HL-60 (cell line): ENCODE results near the gene IER2.

ENCODE experiments used
- DNase-seq, 2 experiments: peaks; one replicate each; pipeline ENCODE4 v3.0.0-alpha.2; 2010 to 2020; ENCODE audit warnings: low read depth in 1 of 2, low spot score in 1 of 2
- H3K27ac ChIP-seq: fragments of 250-450 bp; sonication (Bioruptor Pico); replicated peaks from 2 replicates; pipeline ENCODE4 v1.5.1; 2020; ENCODE audit warnings: mild to moderate bottlenecking, moderate library complexity
- H3K27me3 ChIP-seq: fragments of 250-450 bp; sonication (Bioruptor Pico); 2 replicates; pipeline ENCODE4 v1.5.1; 2021; ENCODE audit warnings: mild to moderate bottlenecking, moderate library complexity; ENCODE audit not compliant: insufficient read depth, poor library complexity, severe bottlenecking
- H3K4me3 ChIP-seq: replicated peaks from 2 replicates; pipeline ENCODE4 v1.5.1; 2011; ENCODE audit warnings: mild to moderate bottlenecking, control low read depth, low read length; ENCODE audit not compliant: insufficient read depth
- CTCF ChIP-seq: IDR thresholded peaks from one replicate; pipeline ENCODE4 v1.5.1; 2011; ENCODE audit warnings: low read length, control low read depth, inconsistent platforms; ENCODE audit not compliant: insufficient read depth
- GABPA ChIP-seq: IDR thresholded peaks from 2 replicates; pipeline ENCODE4 v1.6.1; 2012; ENCODE audit warnings: low read depth
- POLR2AphosphoS5 ChIP-seq: IDR thresholded peaks from 2 replicates; pipeline ENCODE4 v1.6.1; 2012; ENCODE audit warnings: low read depth
- REST ChIP-seq: IDR thresholded peaks from 2 replicates; pipeline ENCODE4 v1.6.1; 2012; ENCODE audit warnings: low read depth; ENCODE audit not compliant: insufficient replicate concordance
- SPI1 ChIP-seq: IDR thresholded peaks from 2 replicates; pipeline ENCODE4 v1.6.1; 2012; ENCODE audit warnings: low read depth, mild to moderate bottlenecking, borderline replicate concordance

IER2 gene

GRCh38 chr19:13116282-13117175 lies 33.7 kb upstream of the IER2 start, which contains the start of gene TRMT1:
TRMT1 (minus strand) TSS chr19:13116740; CDS start chr19:13116399, 341 bp downstream.
- H3K4me3 ChIP-seq: peak within 1 kb of the TSS; percentile 98
- H3K27me3 ChIP-seq: no peaks in the 10 kb centered on the region
- TF ChIP-seq GABPA: peak; percentile 56; the same call in 1 of the 2 replicates
- no peak for TF ChIP-seq CTCF
- TF ChIP-seq SPI1: no peak; the same call in 1 of the 2 replicates
- peak; percentile 72 for TF ChIP-seq POLR2AphosphoS5
- TF ChIP-seq REST: peak; percentile 36
- peak within 1 kb of the TSS; percentile 83 for H3K27ac ChIP-seq
- DNase-seq: peak; percentile 96 to 98

- DNase-seq: no peak
- Histone ChIP-seq H3K27me3 (no peaks in the 10 kb centered on the region), H3K27ac (peak overlapping the region; percentile 83), H3K4me3 (peak overlapping the region; percentile 98)
- TF ChIP-seq SPI1 (no peak), GABPA (no peak), CTCF (no peak), REST (no peak), POLR2AphosphoS5 (no peak)
Measured at GRCh38 chr19:13117176-13117771, 32.9 kb upstream of the IER2 start.

GRCh38 chr19:13117772-13118423 lies 32.3 kb upstream of the IER2 start, which contains the start of gene NACC1:
NACC1 (plus strand) TSS chr19:13118264; CDS start chr19:13135208, 16,944 bp downstream.
- H3K27ac ChIP-seq: peak within 1 kb of the TSS; percentile 84
- H3K4me3 ChIP-seq: peak within 1 kb of the TSS; percentile 98
- no peak for TF ChIP-seq CTCF
- TF ChIP-seq GABPA: no peak; the same call in 1 of the 2 replicates
- no peak for TF ChIP-seq POLR2AphosphoS5
- TF ChIP-seq REST: no peak
- TF ChIP-seq SPI1: no peak
- no peaks in the 10 kb centered on the region for H3K27me3 ChIP-seq
- DNase-seq: peak; percentile 75 to 89
